Smooth muscle cell (in vitro differentiated cells): ENCODE results near the gene CDK9. TPM values are rescaled to one million over a fixed set of nuclear protein-coding genes. Genes with fewer than 3 reads are reported as not detected.
A peak's percentile ranks its signal among the peaks of the same experiment; 100 is the strongest.

Experiments
- DNase-seq: peaks from one replicate; lab custom pipeline; 2025; ENCODE audit not compliant: unreplicated experiment; lab: John Stamatoyannopoulos, UW
- H2AFZ ChIP-seq: fragments of 200-600 bp; sonication (generic); 2 replicates; pipeline ENCODE4 v1.6.0; 2016; ENCODE audit warnings: antibody characterized with exemption, low read depth, mild to moderate bottlenecking
- H3F3A ChIP-seq: fragments of 200-600 bp; sonication (generic); 2 replicates; pipeline ENCODE4 v1.6.0; 2017; ENCODE audit warnings: antibody characterized with exemption, low read depth
- H3K27ac ChIP-seq: fragments of 200-600 bp; sonication (generic); 2 replicates; pipeline ENCODE4 v1.5.1; 2016; ENCODE audit warnings: low read depth, mild to moderate bottlenecking
- H3K27me3 ChIP-seq: fragments of 200-600 bp; sonication (generic); 2 replicates; pipeline ENCODE4 v1.6.1; 2016; ENCODE audit warnings: low read depth, mild to moderate bottlenecking
- H3K36me3 ChIP-seq: fragments of 200-600 bp; sonication (generic); 2 replicates; pipeline ENCODE4 v1.5.1; 2016; ENCODE audit warnings: low read depth
- H3K4me1 ChIP-seq: fragments of 200-600 bp; sonication (generic); 2 replicates; pipeline ENCODE4 v1.5.1; 2016; ENCODE audit warnings: low read depth
- H3K4me2 ChIP-seq: fragments of 200-600 bp; sonication (generic); 2 replicates; pipeline ENCODE4 v1.6.0; 2016; ENCODE audit warnings: mild to moderate bottlenecking
- H3K4me3 ChIP-seq: fragments of 200-600 bp; sonication (generic); 2 replicates; pipeline ENCODE4 v1.5.1; 2016; ENCODE audit warnings: mild to moderate bottlenecking
- H3K79me2 ChIP-seq: fragments of 200-600 bp; sonication (generic); 2 replicates; pipeline ENCODE4 v1.6.0; 2016; ENCODE audit warnings: low read depth, mild to moderate bottlenecking
- H3K9ac ChIP-seq: fragments of 200-600 bp; sonication (generic); 2 replicates; pipeline ENCODE4 v1.6.0; 2016; ENCODE audit warnings: low read depth
- H3K9me3 ChIP-seq: fragments of 200-600 bp; sonication (generic); replicated peaks from 2 replicates; pipeline ENCODE4 v1.5.1; 2016; ENCODE audit warnings: low read depth
- H4K20me1 ChIP-seq: fragments of 200-600 bp; sonication (generic); 2 replicates; pipeline ENCODE4 v1.6.0; 2016; ENCODE audit warnings: low read depth
- CTCF ChIP-seq: fragments of 200-600 bp; sonication (generic); IDR thresholded peaks from 2 replicates; pipeline ENCODE4 v1.5.1; 2017; ENCODE audit warnings: borderline replicate concordance, mild to moderate bottlenecking, antibody characterized with exemption; ENCODE audit not compliant: insufficient read depth, poor library complexity, severe bottlenecking
- WGBS: methylation state at CpG from one replicate; pipeline ENCODE4 v1.1.7; 2016; ENCODE audit warnings: low lambda C conversion rate; 5-methylcytosine and 5-hydroxymethylcytosine counted together
- microRNA-seq: library from miRNA; unstranded; fragments of <30 nt; microRNA quantifications from one replicate; pipeline ENCODE4, GENCODE V29; 2016; ENCODE audit warnings: borderline number of aligned reads
- polyA plus RNA-seq: library from polyadenylated mRNA; unstranded; fragments of >200 nt; fragmentation: Nextera tagmentation; extraction: Ambion mirVana; gene quantifications from 2 replicates; pipeline ENCODE4 v1.2.1, GENCODE V29; 2016
- small RNA-seq: library from RNA; depleted of rRNA; stranded (forward); fragments of <200 nt; gene quantifications from one replicate; pipeline ENCODE3, GENCODE V24; 2014
- total RNA-seq: library from RNA; depleted of rRNA; stranded (reverse); fragments of >200 nt; gene quantifications from 2 replicates; pipeline ENCODE4 v1.2.3, GENCODE V29; 2014

CDK9 gene
- total and polyA plus RNA-seq, 2 experiments from 2014 or later: 38.2 to 68.6 TPM

- Histone ChIP-seq H3K27ac (peak overlapping the region; percentile 98), H3K36me3 (no peaks in the 10 kb centered on the region), H3K4me2 (peak overlapping the region; percentile 66), H3K9ac (no peak overlapping the region), H3K4me3 (no peak overlapping the region), H3K27me3 (no peaks in the 10 kb centered on the region), H3K4me1 (peaks cover 12% of the 10 kb centered on the region), H3F3A (peaks cover 10% of the 10 kb centered on the region), H2AFZ (no peak overlapping the region), H3K79me2 (no peaks in the 10 kb centered on the region), H4K20me1 (no peaks in the 10 kb centered on the region), H3K9me3 (no peaks in the 10 kb centered on the region)
- TF ChIP-seq CTCF: no peak
- DNase-seq: peak; percentile 53
- WGBS: 17% methylated on average over 17 of the region's 18 CpGs
Observed at GRCh38 chr9:127838375-127839078, 52.7 kb downstream of the CDK9 start.

Small RNAs within 50 kb of the gene (microRNA-seq; reads per million reads assigned to microRNA genes)
- not detected for gene MIR2861
- gene MIR3960: not detected

Small RNAs within 50 kb of the gene (small RNA-seq; reads per million reads assigned to genes)
- gene RF00019: not detected

Other genes with a start within 250 kb of the CDK9 start
- gene STXBP1, start 173.8 kb upstream of the CDK9 start, total RNA-seq: 22.4 and 39.5 TPM in 2 replicates
- gene STXBP1, start 173.8 kb upstream of the CDK9 start, polyA plus RNA-seq: 22.8 and 26.7 TPM in 2 replicates
- gene CFAP157, start 79.0 kb upstream of the CDK9 start, total RNA-seq: not detected in 2 replicates
- 0.33 and 0.41 TPM in 2 replicates for gene CFAP157, start 79.0 kb upstream of the CDK9 start, polyA plus RNA-seq
- gene PTRH1, start 70.4 kb upstream of the CDK9 start, total RNA-seq: 5.6 and 11.9 TPM in 2 replicates
- gene PTRH1, start 70.4 kb upstream of the CDK9 start, polyA plus RNA-seq: 33.8 and 34.7 TPM in 2 replicates
- gene TTC16, start 70.0 kb upstream of the CDK9 start, total RNA-seq: not detected in 2 replicates
- gene TTC16, start 70.0 kb upstream of the CDK9 start, polyA plus RNA-seq: 0.22 TPM in 1 of 2 replicates, not detected in the other
- gene TOR2A, start 50.7 kb upstream of the CDK9 start, total RNA-seq: 6.5 and 7.3 TPM in 2 replicates
- 11.5 and 12.3 TPM in 2 replicates for gene TOR2A, start 50.7 kb upstream of the CDK9 start, polyA plus RNA-seq
- gene SH2D3C, start 7.4 kb upstream of the CDK9 start, total RNA-seq: 1.5 TPM in 1 of 2 replicates, not detected in the other
- gene SH2D3C, start 7.4 kb upstream of the CDK9 start, polyA plus RNA-seq: 0.54 and 0.83 TPM in 2 replicates
- gene FPGS, start 16.8 kb downstream of the CDK9 start, total RNA-seq: 9.2 and 12.9 TPM in 2 replicates
- 26.2 and 34.9 TPM in 2 replicates for gene FPGS, start 16.8 kb downstream of the CDK9 start, polyA plus RNA-seq
- gene ENG, start 68.6 kb downstream of the CDK9 start, total RNA-seq: 11.1 and 12.6 TPM in 2 replicates
- 42.4 and 54.1 TPM in 2 replicates for gene ENG, start 68.6 kb downstream of the CDK9 start, polyA plus RNA-seq
- gene AK1, start 91.6 kb downstream of the CDK9 start, total RNA-seq: 22.2 and 52.4 TPM in 2 replicates
- gene AK1, start 91.6 kb downstream of the CDK9 start, polyA plus RNA-seq: 97.8 and 115 TPM in 2 replicates
- gene ST6GALNAC6, start 113.6 kb downstream of the CDK9 start, total RNA-seq: 34.3 and 36.4 TPM in 2 replicates
- 48.8 and 65.8 TPM in 2 replicates for gene ST6GALNAC6, start 113.6 kb downstream of the CDK9 start, polyA plus RNA-seq
- 5.3 and 22.5 TPM in 2 replicates for gene ST6GALNAC4, start 131.0 kb downstream of the CDK9 start, total RNA-seq
- 12.1 and 13.6 TPM in 2 replicates for gene ST6GALNAC4, start 131.0 kb downstream of the CDK9 start, polyA plus RNA-seq
- 1.1 and 9.2 TPM in 2 replicates for gene PIP5KL1, start 144.7 kb downstream of the CDK9 start, total RNA-seq
- gene PIP5KL1, start 144.7 kb downstream of the CDK9 start, polyA plus RNA-seq: 2.7 and 9.7 TPM in 2 replicates
- 23.6 and 26.0 TPM in 2 replicates for gene DPM2, start 151.8 kb downstream of the CDK9 start, total RNA-seq
- gene DPM2, start 151.8 kb downstream of the CDK9 start, polyA plus RNA-seq: 68.5 and 72.8 TPM in 2 replicates
- 9.2 and 21.2 TPM in 2 replicates for gene EEIG1, start 195.0 kb downstream of the CDK9 start, total RNA-seq
- gene EEIG1, start 195.0 kb downstream of the CDK9 start, polyA plus RNA-seq: 18.1 and 19.4 TPM in 2 replicates